HEK293 (cell line): ENCODE results near the gene TMEM232.

ENCODE experiments used
- CTCF ChIA-PET: fragments of 350-600 bp; formaldehyde crosslinking; extraction: SDS; loops from one replicate; lab custom pipeline; 2021; ENCODE audit warnings: antibody characterized with exemption; lab: Yijun Ruan, JAX
- POLR2A ChIA-PET: fragments of 300-600 bp; formaldehyde crosslinking; extraction: SDS; loops from one replicate; lab custom pipeline; 2020; ENCODE audit warnings: antibody characterized with exemption, inconsistent platforms; lab: Yijun Ruan, JAX
- H3K27ac ChIP-seq: fragments of 200-500 bp; sonication (Bioruptor generic); 2 replicates; pipeline ENCODE4 v1.5.1; 2014; ENCODE audit warnings: low read depth, low read length, control low read depth, inconsistent platforms; ENCODE audit errors: extremely low read depth
- H3K36me3 ChIP-seq, 2 experiments: fragments of 200-500 bp in 1 of 2; sonication (Bioruptor generic) in 1 of 2; 1 replicate in 1 of 2; 2 replicates in 1 of 2; pipeline ENCODE4 v1.5.1; 2014 to 2017; ENCODE audit warnings: inconsistent platforms in 2 of 2, low read length in 2 of 2; ENCODE audit not compliant: control insufficient read depth in 2 of 2, insufficient read depth in 1 of 2
- H3K4me1 ChIP-seq: fragments of 200-500 bp; sonication (Bioruptor generic); 2 replicates; pipeline ENCODE4 v1.5.1; 2014; ENCODE audit warnings: mild to moderate bottlenecking, low read length, inconsistent platforms; ENCODE audit not compliant: control insufficient read depth, insufficient read depth
- H3K4me3 ChIP-seq: 2 replicates; pipeline ENCODE4 v1.5.1; 2011; ENCODE audit warnings: low read depth, mild to moderate bottlenecking, control low read depth, low read length, moderate library complexity
- H3K9me3 ChIP-seq: fragments of 200-500 bp; sonication (Bioruptor generic); 2 replicates; pipeline ENCODE4 v1.5.1; 2014; ENCODE audit warnings: low read depth, low read length, inconsistent platforms; ENCODE audit not compliant: control insufficient read depth, insufficient read depth
- BCL11A ChIP-seq: fragments of 450-650 bp; formaldehyde crosslinking; IDR thresholded peaks from 2 replicates; pipeline ENCODE4 v1.5.1; 2016; ENCODE audit warnings: low read depth, missing biosample characterization, missing genetic modification characterization
- HOXA7 ChIP-seq: sonication (generic); formaldehyde crosslinking; IDR thresholded peaks from 2 replicates; pipeline ENCODE4 v1.8.1; 2022; ENCODE audit warnings: missing genetic modification reagents, borderline replicate concordance
- KLF16 ChIP-seq: fragments of 450-650 bp; formaldehyde crosslinking; IDR thresholded peaks from 2 replicates; pipeline ENCODE4 v1.5.1; 2017; ENCODE audit warnings: missing biosample characterization, missing genetic modification characterization
- MYNN ChIP-seq: fragments of 450-650 bp; formaldehyde crosslinking; IDR thresholded peaks from 2 replicates; pipeline ENCODE4 v1.5.1; 2016; ENCODE audit warnings: missing biosample characterization, missing genetic modification characterization, borderline replicate concordance
- MZF1 ChIP-seq: fragments of 450-650 bp; formaldehyde crosslinking; IDR thresholded peaks from 2 replicates; pipeline ENCODE4 v1.5.1; 2017; ENCODE audit warnings: missing biosample characterization, missing genetic modification characterization, borderline replicate concordance
- PRDM1 ChIP-seq: fragments of 450-650 bp; formaldehyde crosslinking; IDR thresholded peaks from 2 replicates; pipeline ENCODE4; 2016; ENCODE audit warnings: missing biosample characterization, missing genetic modification characterization
- SCRT2 ChIP-seq: fragments of 450-650 bp; formaldehyde crosslinking; IDR thresholded peaks from 2 replicates; pipeline ENCODE4 v1.5.1; 2016; ENCODE audit warnings: missing biosample characterization, missing genetic modification characterization
- SP3 ChIP-seq: fragments of 450-650 bp; formaldehyde crosslinking; IDR thresholded peaks from 2 replicates; pipeline ENCODE4 v1.5.1; 2016; ENCODE audit warnings: missing biosample characterization, missing genetic modification characterization
- ZBTB1 ChIP-seq: fragments of 450-650 bp; formaldehyde crosslinking; IDR thresholded peaks from 2 replicates; pipeline ENCODE4 v1.5.1; 2016; ENCODE audit warnings: missing biosample characterization, missing genetic modification characterization
- ZFP41 ChIP-seq: fragments of 450-650 bp; formaldehyde crosslinking; IDR thresholded peaks from 2 replicates; pipeline ENCODE4 v1.5.1; 2016; ENCODE audit warnings: missing biosample characterization, missing genetic modification characterization, borderline replicate concordance
- ZFP69B ChIP-seq: fragments of 450-650 bp; formaldehyde crosslinking; IDR thresholded peaks from 2 replicates; pipeline ENCODE4 v1.5.1; 2016; ENCODE audit warnings: missing biosample characterization, missing genetic modification characterization
- ZIC2 ChIP-seq: fragments of 450-650 bp; formaldehyde crosslinking; IDR thresholded peaks from 2 replicates; pipeline ENCODE4 v1.5.1; 2016; ENCODE audit warnings: missing biosample characterization, missing genetic modification characterization
- ZNF138 ChIP-seq: fragments of 450-650 bp; formaldehyde crosslinking; IDR thresholded peaks from 2 replicates; pipeline ENCODE4 v1.5.1; 2016; ENCODE audit warnings: missing biosample characterization, missing genetic modification characterization, borderline replicate concordance
- ZNF146 ChIP-seq: fragments of 450-650 bp; formaldehyde crosslinking; IDR thresholded peaks from 2 replicates; pipeline ENCODE4 v1.5.1; 2016; ENCODE audit warnings: missing biosample characterization, missing genetic modification characterization
- ZNF221 ChIP-seq: fragments of 450-650 bp; formaldehyde crosslinking; IDR thresholded peaks from 2 replicates; pipeline ENCODE4 v1.5.1; 2017; ENCODE audit warnings: missing biosample characterization, missing genetic modification characterization, borderline replicate concordance
- ZNF530 ChIP-seq: fragments of 450-650 bp; formaldehyde crosslinking; IDR thresholded peaks from 2 replicates; pipeline ENCODE4 v1.5.1; 2016; ENCODE audit warnings: low read depth, missing biosample characterization, missing genetic modification characterization
- ZNF544 ChIP-seq: fragments of 450-650 bp; formaldehyde crosslinking; IDR thresholded peaks from 2 replicates; pipeline ENCODE4 v1.5.0; 2017; ENCODE audit warnings: missing biosample characterization, missing genetic modification characterization
- ZNF558 ChIP-seq: fragments of 450-650 bp; formaldehyde crosslinking; IDR thresholded peaks from 2 replicates; pipeline ENCODE4 v1.5.1; 2016; ENCODE audit warnings: missing biosample characterization, missing genetic modification characterization
- ZNF624 ChIP-seq: fragments of 450-650 bp; formaldehyde crosslinking; IDR thresholded peaks from 2 replicates; pipeline ENCODE4 v1.5.1; 2017; ENCODE audit warnings: missing biosample characterization, missing genetic modification characterization
- ZNF626 ChIP-seq: fragments of 450-650 bp; sonication (Bioruptor Pico); formaldehyde crosslinking; IDR thresholded peaks from 2 replicates; pipeline ENCODE4 v1.5.1; 2018; ENCODE audit warnings: missing biosample characterization, missing genetic modification characterization, inconsistent platforms
- ZNF76 ChIP-seq: fragments of 450-650 bp; formaldehyde crosslinking; IDR thresholded peaks from 2 replicates; pipeline ENCODE4; 2016; ENCODE audit warnings: low read depth, missing biosample characterization, missing genetic modification characterization, borderline replicate concordance
- ZNF791 ChIP-seq: fragments of 450-650 bp; formaldehyde crosslinking; IDR thresholded peaks from 2 replicates; pipeline ENCODE4 v1.5.1; 2016; ENCODE audit warnings: missing biosample characterization, missing genetic modification characterization
- TF ChIP-seq, protein P1 (sequence below): fragments of 450-650 bp; formaldehyde crosslinking; IDR thresholded peaks from 2 replicates; pipeline ENCODE4 v1.5.1; 2016; ENCODE audit warnings: missing biosample characterization, missing genetic modification characterization
- TF ChIP-seq, protein P2 (sequence below): IDR thresholded peaks from 2 replicates; pipeline ENCODE4 v1.6.1; 2011; ENCODE audit warnings: mild to moderate bottlenecking, low read depth, low read length, borderline replicate concordance
- TF ChIP-seq, protein P3 (sequence below): fragments of 450-650 bp; formaldehyde crosslinking; IDR thresholded peaks from 2 replicates; pipeline ENCODE4 v1.5.1; 2017; ENCODE audit warnings: missing biosample characterization, mild to moderate bottlenecking, missing genetic modification characterization, moderate library complexity

The TMEM232 gene

DNA sequence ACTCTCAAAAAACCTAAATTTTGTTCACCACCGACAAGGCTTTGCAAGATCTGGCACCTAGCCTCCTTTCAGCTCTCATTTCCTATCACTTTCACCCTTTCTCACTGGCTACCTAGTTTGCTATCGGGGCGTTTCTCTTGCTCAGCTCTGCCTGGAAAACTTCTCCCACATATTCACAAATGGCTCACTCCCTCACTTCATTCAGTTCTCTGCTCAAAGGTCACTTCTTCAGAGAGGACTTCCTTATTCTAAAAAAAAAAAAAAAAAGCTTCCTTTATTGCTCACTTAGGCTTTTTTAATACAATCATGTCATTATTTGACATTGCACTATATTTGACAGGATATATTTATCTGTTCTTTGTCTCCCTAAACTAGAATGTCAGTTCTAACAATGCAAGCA, 10.3 kb upstream of the TMEM232 start:
- H3K4me1 ChIP-seq = peaks cover 2% of the 10 kb centered on the region; the same call in 1 of the 2 replicates
- H3K9me3 ChIP-seq = no peaks in the 10 kb centered on the region
- H3K4me3 ChIP-seq = no peak overlapping the region
- no peak for TF ChIP-seq ZFP41 (tag by site-specific recombination)
- TF ChIP-seq ZNF138 (tag by site-specific recombination) = no peak
- no peak for TF ChIP-seq ZNF544 (tag by site-specific recombination)
- no peak for TF ChIP-seq ZNF76 (tag by site-specific recombination)
- ChIA-PET POLR2A (interaction anchor here (0.6 to 0.7 kb wide), 2 partner anchors 116 to 603 kb away, joined by 3 to 5 read pairs; no protein-coding TSS in a partner anchor), CTCF (interaction anchor here (0.7 kb wide), 1 partner anchor 174 kb away, joined by 4 read pairs; no protein-coding TSS in a partner anchor)
- H3K27ac ChIP-seq = no peak overlapping the region
- no peaks in the 10 kb centered on the region for H3K36me3 ChIP-seq

DNA sequence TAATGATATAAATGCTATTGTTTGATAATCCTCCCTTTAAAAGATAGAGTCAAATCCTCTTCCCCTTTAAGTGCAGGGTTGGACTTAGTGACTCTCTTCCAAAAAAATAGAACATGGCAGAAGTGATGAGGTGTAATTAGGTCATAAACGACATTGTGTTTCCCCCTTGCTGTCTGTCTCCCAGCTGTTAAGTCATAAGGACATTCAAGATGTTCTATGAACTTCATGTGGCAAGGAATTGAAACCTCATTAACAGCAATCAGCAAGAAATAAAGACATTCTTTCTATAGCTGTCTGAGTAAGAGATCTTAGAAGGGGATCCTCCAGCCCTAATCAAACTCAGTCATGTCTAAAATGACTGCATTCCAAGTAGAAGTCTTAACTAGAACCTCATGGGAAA, 9.1 kb upstream of the TMEM232 start:
- H3K4me1 ChIP-seq = peaks cover 2% of the 10 kb centered on the region; the same call in 1 of the 2 replicates
- no peaks in the 10 kb centered on the region for H3K36me3 ChIP-seq
- POLR2A ChIA-PET = no interaction called here
- H3K4me3 ChIP-seq = no peak overlapping the region
- TF ChIP-seq MZF1 (tag by site-specific recombination) (no peak), ZBTB1 (no peak), PRDM1 (tag by site-specific recombination) (no peak), ZIC2 (no peak), ZNF626 (tag by site-specific recombination) (no peak), ZNF221 (tag by site-specific recombination) (no peak), SCRT2 (tag by site-specific recombination) (no peak), ZNF558 (tag by site-specific recombination) (no peak)
- TF ChIP-seq, all 188 proteins: peak for 0
- Histone ChIP-seq H3K9me3 (no peaks in the 10 kb centered on the region), H3K27ac (no peak overlapping the region)
- CTCF ChIA-PET = no interaction called here

DNA sequence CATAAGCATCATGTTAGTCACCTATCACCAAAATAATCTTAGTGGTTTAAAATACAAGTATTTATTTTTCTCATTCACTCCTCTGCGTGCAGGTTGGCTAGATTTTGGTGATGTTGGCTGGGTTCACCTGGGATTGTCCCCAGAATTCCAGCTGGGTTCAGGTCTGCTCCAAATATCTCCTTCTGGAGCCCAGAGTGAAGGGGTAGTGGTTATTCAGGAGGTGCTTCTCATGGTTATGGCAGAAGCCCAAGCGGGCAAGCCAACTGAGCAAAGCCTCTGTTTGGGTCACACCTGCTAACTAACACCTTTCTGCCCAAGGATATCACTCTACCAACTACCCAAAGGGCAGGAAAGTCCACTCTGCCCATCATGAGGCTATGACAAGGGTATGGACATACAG, 7.6 kb upstream of the TMEM232 start:
- no peak overlapping the region for H3K27ac ChIP-seq
- no peak overlapping the region for H3K4me3 ChIP-seq
- H3K4me1 ChIP-seq = no peaks in the 10 kb centered on the region
- no peaks in the 10 kb centered on the region for H3K36me3 ChIP-seq
- TF ChIP-seq ZNF791 (no peak), KLF16 (tag by site-specific recombination) (no peak), ZNF146 (tag by site-specific recombination) (no peak), ZNF624 (tag by site-specific recombination) (no peak), BCL11A (tag by site-specific recombination) (no peak), MYNN (tag by site-specific recombination) (no peak), HOXA7 (no peak), ZNF530 (tag by site-specific recombination) (no peak), ZFP69B (tag by site-specific recombination) (no peak), SP3 (tag by site-specific recombination) (no peak)
- TF ChIP-seq, protein P1, sequence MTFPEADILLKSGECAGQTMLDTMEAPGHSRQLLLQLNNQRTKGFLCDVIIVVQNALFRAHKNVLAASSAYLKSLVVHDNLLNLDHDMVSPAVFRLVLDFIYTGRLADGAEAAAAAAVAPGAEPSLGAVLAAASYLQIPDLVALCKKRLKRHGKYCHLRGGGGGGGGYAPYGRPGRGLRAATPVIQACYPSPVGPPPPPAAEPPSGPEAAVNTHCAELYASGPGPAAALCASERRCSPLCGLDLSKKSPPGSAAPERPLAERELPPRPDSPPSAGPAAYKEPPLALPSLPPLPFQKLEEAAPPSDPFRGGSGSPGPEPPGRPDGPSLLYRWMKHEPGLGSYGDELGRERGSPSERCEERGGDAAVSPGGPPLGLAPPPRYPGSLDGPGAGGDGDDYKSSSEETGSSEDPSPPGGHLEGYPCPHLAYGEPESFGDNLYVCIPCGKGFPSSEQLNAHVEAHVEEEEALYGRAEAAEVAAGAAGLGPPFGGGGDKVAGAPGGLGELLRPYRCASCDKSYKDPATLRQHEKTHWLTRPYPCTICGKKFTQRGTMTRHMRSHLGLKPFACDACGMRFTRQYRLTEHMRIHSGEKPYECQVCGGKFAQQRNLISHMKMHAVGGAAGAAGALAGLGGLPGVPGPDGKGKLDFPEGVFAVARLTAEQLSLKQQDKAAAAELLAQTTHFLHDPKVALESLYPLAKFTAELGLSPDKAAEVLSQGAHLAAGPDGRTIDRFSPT = no peak
- TF ChIP-seq, protein P2, sequence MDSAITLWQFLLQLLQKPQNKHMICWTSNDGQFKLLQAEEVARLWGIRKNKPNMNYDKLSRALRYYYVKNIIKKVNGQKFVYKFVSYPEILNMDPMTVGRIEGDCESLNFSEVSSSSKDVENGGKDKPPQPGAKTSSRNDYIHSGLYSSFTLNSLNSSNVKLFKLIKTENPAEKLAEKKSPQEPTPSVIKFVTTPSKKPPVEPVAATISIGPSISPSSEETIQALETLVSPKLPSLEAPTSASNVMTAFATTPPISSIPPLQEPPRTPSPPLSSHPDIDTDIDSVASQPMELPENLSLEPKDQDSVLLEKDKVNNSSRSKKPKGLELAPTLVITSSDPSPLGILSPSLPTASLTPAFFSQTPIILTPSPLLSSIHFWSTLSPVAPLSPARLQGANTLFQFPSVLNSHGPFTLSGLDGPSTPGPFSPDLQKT = no peak
- TF ChIP-seq, protein P3, sequence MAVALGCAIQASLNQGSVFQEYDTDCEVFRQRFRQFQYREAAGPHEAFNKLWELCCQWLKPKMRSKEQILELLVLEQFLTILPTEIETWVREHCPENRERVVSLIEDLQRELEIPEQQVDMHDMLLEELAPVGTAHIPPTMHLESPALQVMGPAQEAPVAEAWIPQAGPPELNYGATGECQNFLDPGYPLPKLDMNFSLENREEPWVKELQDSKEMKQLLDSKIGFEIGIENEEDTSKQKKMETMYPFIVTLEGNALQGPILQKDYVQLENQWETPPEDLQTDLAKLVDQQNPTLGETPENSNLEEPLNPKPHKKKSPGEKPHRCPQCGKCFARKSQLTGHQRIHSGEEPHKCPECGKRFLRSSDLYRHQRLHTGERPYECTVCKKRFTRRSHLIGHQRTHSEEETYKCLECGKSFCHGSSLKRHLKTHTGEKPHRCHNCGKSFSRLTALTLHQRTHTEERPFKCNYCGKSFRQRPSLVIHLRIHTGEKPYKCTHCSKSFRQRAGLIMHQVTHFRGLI = no peak
- ChIA-PET POLR2A (no interaction called here), CTCF (interaction anchor here (0.7 kb wide), 1 partner anchor 716 kb away, joined by 3 read pairs; no protein-coding TSS in a partner anchor)
- no peaks in the 10 kb centered on the region for H3K9me3 ChIP-seq
